Hepatocyte (in vitro differentiated cells): Measurements from ENCODE around the gene EIF5A2. TPM values are rescaled to one million over a fixed set of nuclear protein-coding genes. Genes with fewer than 3 reads are reported as not detected.
"Not testable (repeated sequence)": the region's sequence is repeated elsewhere in the genome, so short reads cannot be mapped to it uniquely, and the experiment has no call there.

Experiments used
- DNase-seq: peaks from one replicate; pipeline ENCODE4 v3.0.0-alpha.2; 2016; ENCODE audit warnings: low spot score
- H2AFZ ChIP-seq: fragments of 200-600 bp; sonication (generic); 2 replicates; pipeline ENCODE4 v1.6.0; 2016; ENCODE audit warnings: antibody characterized with exemption, mild to moderate bottlenecking
- H3K27ac ChIP-seq: fragments of 200-600 bp; sonication (generic); 2 replicates; pipeline ENCODE4 v1.5.1; 2016; ENCODE audit warnings: mild to moderate bottlenecking
- H3K27me3 ChIP-seq: fragments of 200-600 bp; sonication (generic); 2 replicates; pipeline ENCODE4 v1.6.1; 2016
- H3K36me3 ChIP-seq: fragments of 200-600 bp; sonication (generic); replicated peaks from 2 replicates; pipeline ENCODE4 v1.5.1; 2016; ENCODE audit warnings: low read depth; ENCODE audit not compliant: insufficient read depth
- H3K4me1 ChIP-seq: fragments of 200-600 bp; sonication (generic); 2 replicates; pipeline ENCODE4 v1.5.1; 2016; ENCODE audit warnings: mild to moderate bottlenecking, moderate library complexity; ENCODE audit not compliant: insufficient read depth
- H3K4me2 ChIP-seq: fragments of 200-600 bp; sonication (generic); 2 replicates; pipeline ENCODE4 v1.6.0; 2016
- H3K4me3 ChIP-seq: fragments of 200-600 bp; sonication (generic); 2 replicates; pipeline ENCODE4 v1.5.1; 2016; ENCODE audit warnings: mild to moderate bottlenecking
- H3K79me2 ChIP-seq: fragments of 200-600 bp; sonication (generic); 2 replicates; pipeline ENCODE4 v1.6.0; 2017; ENCODE audit warnings: mild to moderate bottlenecking
- H3K9me2 ChIP-seq: fragments of 200-600 bp; sonication (generic); replicated peaks from 2 replicates; pipeline ENCODE4 v1.6.0; 2017; ENCODE audit warnings: mild to moderate bottlenecking; ENCODE audit not compliant: insufficient read depth
- H3K9me3 ChIP-seq: fragments of 200-600 bp; sonication (generic); 2 replicates; pipeline ENCODE4 v1.5.1; 2016; ENCODE audit warnings: low read depth, mild to moderate bottlenecking
- H4K20me1 ChIP-seq: fragments of 200-600 bp; sonication (generic); 2 replicates; pipeline ENCODE4 v1.6.0; 2016; ENCODE audit warnings: mild to moderate bottlenecking; ENCODE audit not compliant: insufficient read depth, poor library complexity, severe bottlenecking
- CTCF ChIP-seq: fragments of 200-600 bp; sonication (generic); IDR thresholded peaks from 2 replicates; pipeline ENCODE4 v1.5.1; 2016; ENCODE audit warnings: antibody characterized with exemption, mild to moderate bottlenecking; ENCODE audit not compliant: poor library complexity
- EZH2 ChIP-seq: fragments of 200-600 bp; sonication (generic); IDR thresholded peaks from 2 replicates; pipeline ENCODE4 v1.6.1; 2016; ENCODE audit warnings: antibody characterized with exemption, mild to moderate bottlenecking, borderline replicate concordance
- EZH2phosphoT487 ChIP-seq: fragments of 200-600 bp; sonication (generic); IDR thresholded peaks from one replicate; pipeline ENCODE4 v1.6.1; 2018; ENCODE audit warnings: antibody characterized with exemption, mild to moderate bottlenecking, low read depth, moderate library complexity; ENCODE audit not compliant: unreplicated experiment, severe bottlenecking
- WGBS: methylation state at CpG from one replicate; pipeline ENCODE4 v1.1.6; 2016; ENCODE audit warnings: low lambda C conversion rate; ENCODE audit errors: missing lambda C conversion rate; 5-methylcytosine and 5-hydroxymethylcytosine counted together
- polyA plus RNA-seq: library from polyadenylated mRNA; unstranded; fragments of >200 nt; fragmentation: Nextera tagmentation; extraction: Ambion mirVana; gene quantifications from 2 replicates; pipeline ENCODE4 v1.2.1, GENCODE V29; 2016
- total RNA-seq: library from RNA; depleted of rRNA; stranded (reverse); fragments of >200 nt; gene quantifications from 2 replicates; pipeline ENCODE4 v1.2.3, GENCODE V29; 2014

EIF5A2 gene
- total and polyA plus RNA-seq, 2 experiments from 2014 or later, result 4.5 to 5.3 TPM

GRCh38 chr3:170896781-170897180 lies 11.7 kb downstream of the EIF5A2 start:
- Histone ChIP-seq H3K9me3 (no peaks in the 10 kb centered on the region), H3K27me3 (no peaks in the 10 kb centered on the region), H3K4me3 (no peak overlapping the region), H2AFZ (no peak overlapping the region), H3K27ac (no peak overlapping the region), H3K4me1 (no peaks in the 10 kb centered on the region), H3K4me2 (no peak overlapping the region), H3K36me3 (no peaks in the 10 kb centered on the region), H4K20me1 (no peaks in the 10 kb centered on the region), H3K9me2 (no peaks in the 10 kb centered on the region), H3K79me2 (no peaks in the 10 kb centered on the region)
- TF ChIP-seq CTCF, result no peak
- TF ChIP-seq EZH2, result no peak
- TF ChIP-seq EZH2phosphoT487, result no peak
- 74% methylated on average over 1 of the region's 1 CpG for WGBS
- DNase-seq, result no peak

GRCh38 chr3:170896333-170896732 lies 12.1 kb downstream of the EIF5A2 start:
- H3K27me3 ChIP-seq, DNase-seq, H4K20me1 ChIP-seq, H3K36me3 ChIP-seq, H3K4me3 ChIP-seq, H3K4me1 ChIP-seq, H3K27ac ChIP-seq, H3K9me3 ChIP-seq, H3K79me2 ChIP-seq, H3K4me2 ChIP-seq, H3K9me2 ChIP-seq, H2AFZ ChIP-seq: not testable (repeated sequence)
- WGBS, result 96% methylated on average over 6 of the region's 6 CpGs

- H3K4me2 ChIP-seq, result no peak overlapping the region
- H3K9me2 ChIP-seq, result no peaks in the 10 kb centered on the region
- no peaks in the 10 kb centered on the region for H3K79me2 ChIP-seq
- no peaks in the 10 kb centered on the region for H4K20me1 ChIP-seq
- no peaks in the 10 kb centered on the region for H3K36me3 ChIP-seq
- no peak overlapping the region for H3K27ac ChIP-seq
- 100% methylated on average over 8 of the region's 8 CpGs for WGBS
- no peak for DNase-seq
- TF ChIP-seq CTCF, result no peak
- no peak for TF ChIP-seq EZH2
- TF ChIP-seq EZH2phosphoT487, result no peak
- no peaks in the 10 kb centered on the region for H3K27me3 ChIP-seq
- no peak overlapping the region for H3K4me3 ChIP-seq
- H3K4me1 ChIP-seq, result no peaks in the 10 kb centered on the region
- H2AFZ ChIP-seq, result no peak overlapping the region
- no peaks in the 10 kb centered on the region for H3K9me3 ChIP-seq
Observed at GRCh38 chr3:170893895-170894294, 14.5 kb downstream of the EIF5A2 start.

GRCh38 chr3:170889630-170890029 lies 18.8 kb downstream of the EIF5A2 start:
- no peaks in the 10 kb centered on the region for H3K36me3 ChIP-seq
- no peak for DNase-seq
- no peaks in the 10 kb centered on the region for H3K4me1 ChIP-seq
- no peak overlapping the region for H3K4me3 ChIP-seq
- H2AFZ ChIP-seq, result no peak overlapping the region
- H3K9me3 ChIP-seq, result no peaks in the 10 kb centered on the region
- H3K79me2 ChIP-seq, result no peaks in the 10 kb centered on the region
- H3K27ac ChIP-seq, result no peak overlapping the region
- H3K4me2 ChIP-seq, result no peak overlapping the region
- 80% methylated on average over 1 of the region's 1 CpG for whole genome bisulfite sequencing
- no peaks in the 10 kb centered on the region for H3K9me2 ChIP-seq
- H3K27me3 ChIP-seq, result no peaks in the 10 kb centered on the region
- H4K20me1 ChIP-seq, result no peaks in the 10 kb centered on the region
- TF ChIP-seq EZH2, result no peak
- TF ChIP-seq EZH2phosphoT487, result no peak
- no peak for TF ChIP-seq CTCF
